Mesenchymal stem cell (in vitro differentiated cells and primary cell): ENCODE measurements around the gene EDNRA.
A peak's percentile ranks its signal among the peaks of the same experiment; 100 is the strongest.

ENCODE experiments used
- DNase-seq: peaks from one replicate; pipeline ENCODE4 v3.0.0-alpha.2; 2013
- H2AFZ ChIP-seq: one replicate; pipeline ENCODE4 v1.6.1; 2013; ENCODE audit warnings: low read depth, mild to moderate bottlenecking, control low read depth, inconsistent platforms, low read length, moderate library complexity
- H2AK5ac ChIP-seq: 2 replicates; pipeline ENCODE4 v1.6.1; 2013; ENCODE audit warnings: low read length, moderate library complexity, mild to moderate bottlenecking, inconsistent platforms; ENCODE audit not compliant: severe bottlenecking
- H2BK120ac ChIP-seq: one replicate; pipeline ENCODE4 v1.6.1; 2013; ENCODE audit warnings: low read depth, mild to moderate bottlenecking, inconsistent platforms, low read length, moderate library complexity
- H2BK12ac ChIP-seq, 2 experiments: one replicate each; pipeline ENCODE4 v1.6.1; 2013; ENCODE audit warnings: inconsistent platforms in 2 of 2, low read length in 2 of 2, mild to moderate bottlenecking in 2 of 2, moderate library complexity in 2 of 2, control low read depth in 1 of 2
- H2BK15ac ChIP-seq: one replicate; pipeline ENCODE4 v1.6.1; 2013; ENCODE audit warnings: mild to moderate bottlenecking, low read depth, inconsistent platforms; ENCODE audit not compliant: poor library complexity, severe bottlenecking
- H2BK5ac ChIP-seq: 2 replicates; pipeline ENCODE4 v1.6.1; 2013; ENCODE audit warnings: low read depth, mild to moderate bottlenecking, low read length, control low read depth, inconsistent platforms; ENCODE audit not compliant: poor library complexity, severe bottlenecking
- H3K14ac ChIP-seq, 2 experiments: one replicate each; pipeline ENCODE4 v1.6.1; 2013; ENCODE audit warnings: inconsistent platforms in 2 of 2, low read length in 2 of 2, control low read depth in 1 of 2, mild to moderate bottlenecking in 1 of 2, moderate library complexity in 1 of 2
- H3K18ac ChIP-seq, 2 experiments: one replicate each; pipeline ENCODE4 v1.6.1; 2013; ENCODE audit warnings: inconsistent platforms in 2 of 2, low read length in 2 of 2, control low read depth in 1 of 2, low read depth in 1 of 2, mild to moderate bottlenecking in 1 of 2
- H3K23ac ChIP-seq, 2 experiments: one replicate each; pipeline ENCODE4 v1.6.1; 2013; ENCODE audit warnings: inconsistent platforms in 2 of 2, low read length in 2 of 2, mild to moderate bottlenecking in 2 of 2, moderate library complexity in 2 of 2, control low read depth in 1 of 2
- H3K27ac ChIP-seq: 2 replicates; pipeline ENCODE4 v1.5.1; 2013; ENCODE audit warnings: mild to moderate bottlenecking, moderate library complexity, low read length, control low read depth, inconsistent platforms; ENCODE audit not compliant: poor library complexity, severe bottlenecking
- H3K27me3 ChIP-seq, 2 experiments: 2 replicates each; pipeline versions ENCODE4 v1.6.1 to v1.7.0; 2013; ENCODE audit warnings: low read length in 2 of 2, mild to moderate bottlenecking in 2 of 2, moderate library complexity in 2 of 2, control low read depth in 1 of 2, inconsistent platforms in 1 of 2; ENCODE audit not compliant: control insufficient read depth in 1 of 2, insufficient read depth in 1 of 2
- H3K36me3 ChIP-seq, 2 experiments: 2 replicates each; pipeline versions ENCODE4 v1.6.1 to v1.7.0; 2013; ENCODE audit warnings: low read length in 2 of 2, control low read depth in 1 of 2, inconsistent platforms in 1 of 2, low read depth in 1 of 2, mild to moderate bottlenecking in 1 of 2; ENCODE audit not compliant: insufficient read depth in 2 of 2, control insufficient read depth in 1 of 2
- H3K4ac ChIP-seq, 2 experiments: one replicate each; pipeline ENCODE4 v1.6.1; 2013; ENCODE audit warnings: inconsistent platforms in 2 of 2, low read length in 2 of 2, mild to moderate bottlenecking in 2 of 2, moderate library complexity in 2 of 2, control low read depth in 1 of 2, low read depth in 1 of 2
- H3K4me1 ChIP-seq: 2 replicates; pipeline ENCODE4 v1.6.1; 2013; ENCODE audit warnings: low read depth, low read length, control low read depth; ENCODE audit not compliant: control insufficient read depth, insufficient read depth
- H3K4me2 ChIP-seq: 2 replicates; pipeline ENCODE4 v1.6.1; 2013; ENCODE audit warnings: low read length, mild to moderate bottlenecking, inconsistent platforms; ENCODE audit not compliant: poor library complexity, severe bottlenecking
- H3K4me3 ChIP-seq, 2 experiments: 2 replicates each; pipeline versions ENCODE4 v1.5.1 to v1.7.0; 2013; ENCODE audit warnings: low read length in 2 of 2, mild to moderate bottlenecking in 2 of 2, control low read depth in 1 of 2, low read depth in 1 of 2; ENCODE audit not compliant: insufficient read depth in 1 of 2
- H3K79me1 ChIP-seq: replicated peaks from 2 replicates; pipeline ENCODE4 v1.6.1; 2013; ENCODE audit warnings: mild to moderate bottlenecking, control low read depth, low read length, inconsistent platforms; ENCODE audit not compliant: poor library complexity, severe bottlenecking
- H3K9ac ChIP-seq: 2 replicates; pipeline ENCODE4 v1.7.0; 2013; ENCODE audit warnings: mild to moderate bottlenecking, low read length, moderate library complexity
- H3K9me3 ChIP-seq: 2 replicates; pipeline ENCODE4 v1.7.0; 2013; ENCODE audit warnings: mild to moderate bottlenecking, low read length; ENCODE audit not compliant: control insufficient read depth
- H4K8ac ChIP-seq: one replicate; pipeline ENCODE4 v1.6.1; 2013; ENCODE audit warnings: inconsistent platforms, mild to moderate bottlenecking, low read length, moderate library complexity
- H4K91ac ChIP-seq: one replicate; pipeline ENCODE4 v1.6.1; 2013; ENCODE audit warnings: mild to moderate bottlenecking, low read length, inconsistent platforms
- WGBS: methylation state at CpG from one replicate; pipeline ENCODE4 v1.1.7; 2013; ENCODE audit warnings: mixed read lengths; 5-methylcytosine and 5-hydroxymethylcytosine counted together

EDNRA gene

GRCh38 chr4:147532896-147533295, 52.0 kb downstream of the EDNRA start:
- Histone ChIP-seq H3K27ac (no peak overlapping the region), H3K18ac (no peak overlapping the region), H2BK15ac (no peak overlapping the region), H3K9me3 (no peaks in the 10 kb centered on the region), H2BK120ac (no peak overlapping the region), H2AK5ac (no peak overlapping the region), H3K23ac (no peak overlapping the region), H4K91ac (no peak overlapping the region), H3K4me1 (peaks cover 2% of the 10 kb centered on the region), H4K8ac (no peak overlapping the region), H3K4ac (no peak overlapping the region), H2BK5ac (no peak overlapping the region), H3K27me3 (no peaks in the 10 kb centered on the region), H3K4me3 (no peak overlapping the region), H3K36me3 (no peaks in the 10 kb centered on the region), H2AFZ (no peak overlapping the region), H3K14ac (no peak overlapping the region), H3K4me2 (no peak overlapping the region), H2BK12ac (no peak overlapping the region), H3K79me1 (peaks cover 1% of the 10 kb centered on the region), H3K9ac (no peak overlapping the region)
- WGBS, result no CpG with 5 or more reads among the region's 2 CpGs
- DNase-seq, result no peak

DNA sequence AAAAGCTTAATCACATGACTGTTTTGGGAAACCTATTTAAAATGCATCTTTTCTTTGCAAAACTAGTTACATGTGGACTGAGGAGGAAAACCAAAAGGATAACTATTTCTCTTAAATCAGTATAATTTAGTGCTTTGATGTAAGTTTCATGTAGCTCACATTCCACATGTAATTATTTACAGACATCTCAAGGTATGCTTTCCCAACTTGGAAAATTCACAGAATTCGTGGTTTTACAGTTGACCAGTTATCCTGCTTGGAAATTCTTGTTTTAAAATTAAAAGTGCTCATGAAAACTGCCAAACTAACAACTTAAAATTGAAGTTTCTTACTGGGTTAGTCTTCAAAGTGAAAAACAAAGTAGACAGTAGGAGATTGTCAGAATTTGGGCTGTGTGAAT, 52.4 kb downstream of the EDNRA start:
- Histone ChIP-seq H3K4me1 (peaks cover 2% of the 10 kb centered on the region), H3K4ac (no peak overlapping the region), H3K79me1 (peaks cover 1% of the 10 kb centered on the region), H3K9me3 (no peaks in the 10 kb centered on the region), H4K8ac (no peak overlapping the region), H3K36me3 (no peaks in the 10 kb centered on the region), H3K14ac (no peak overlapping the region), H3K4me2 (no peak overlapping the region), H2BK5ac (no peak overlapping the region), H3K4me3 (no peak overlapping the region), H3K9ac (no peak overlapping the region), H2BK120ac (no peak overlapping the region), H4K91ac (no peak overlapping the region), H3K27me3 (no peaks in the 10 kb centered on the region), H3K23ac (no peak overlapping the region), H2AK5ac (no peak overlapping the region), H3K27ac (peak overlapping the region; percentile 71), H2BK12ac (no peak overlapping the region), H2BK15ac (no peak overlapping the region), H3K18ac (no peak overlapping the region), H2AFZ (no peak overlapping the region)
- no peak for DNase-seq
- no CpG with 5 or more reads among the region's 1 CpG for WGBS

- Histone ChIP-seq H3K4me1 (peaks cover 2% of the 10 kb centered on the region), H3K9ac (no peak overlapping the region), H2BK120ac (no peak overlapping the region), H3K36me3 (no peaks in the 10 kb centered on the region), H3K18ac (no peak overlapping the region), H3K27me3 (no peaks in the 10 kb centered on the region), H4K91ac (no peak overlapping the region), H2AFZ (no peak overlapping the region), H2AK5ac (peak overlapping the region; percentile 86), H3K4ac (no peak overlapping the region), H3K14ac (no peak overlapping the region), H3K23ac (no peak overlapping the region), H3K27ac (no peak overlapping the region), H2BK12ac (no peak overlapping the region), H3K4me3 (no peak overlapping the region), H3K79me1 (peaks cover 1% of the 10 kb centered on the region), H4K8ac (no peak overlapping the region), H3K4me2 (no peak overlapping the region), H2BK15ac (no peak overlapping the region), H3K9me3 (no peaks in the 10 kb centered on the region), H2BK5ac (no peak overlapping the region)
- 88% methylated on average over 5 of the region's 6 CpGs for WGBS
- DNase-seq, result no peak
Observed at GRCh38 chr4:147535124-147535523, 54.2 kb downstream of the EDNRA start.

DNA sequence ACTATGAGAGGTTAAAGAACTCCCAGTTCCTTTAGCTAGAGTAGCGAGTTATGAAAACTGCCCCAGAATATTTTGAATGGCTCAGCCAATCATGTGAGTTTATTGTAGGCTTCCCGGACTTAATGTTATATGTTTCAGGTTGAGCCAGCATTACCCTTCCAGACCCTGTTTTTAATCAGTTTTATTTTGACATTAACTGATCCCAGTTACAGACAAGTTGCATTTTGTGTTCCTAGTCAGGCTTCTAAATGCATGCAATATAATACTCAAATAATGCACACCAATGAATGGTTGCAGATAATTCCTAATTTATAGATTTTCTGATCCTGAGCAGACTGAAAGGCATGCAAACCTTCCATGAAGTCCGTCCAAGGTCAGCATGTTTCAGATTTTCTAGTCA, 57.8 kb downstream of the EDNRA start:
- no peak overlapping the region for H2BK12ac ChIP-seq

More for the DNA sequence above, 57.8 kb downstream of the EDNRA start:
- Histone ChIP-seq H2AK5ac (no peak overlapping the region), H2BK120ac (no peak overlapping the region), H2BK15ac (no peak overlapping the region), H3K4me3 (no peak overlapping the region), H4K8ac (no peak overlapping the region), H3K9ac (no peak overlapping the region), H3K4me2 (no peak overlapping the region), H3K23ac (no peak overlapping the region), H3K14ac (no peak overlapping the region), H2AFZ (no peak overlapping the region), H3K79me1 (no peaks in the 10 kb centered on the region), H2BK5ac (no peak overlapping the region), H3K9me3 (no peaks in the 10 kb centered on the region), H3K4me1 (peaks cover 2% of the 10 kb centered on the region), H3K36me3 (peaks cover 0 to 3% of the 10 kb centered on the region in 2 experiments), H3K27ac (no peak overlapping the region), H3K4ac (no peak overlapping the region), H3K27me3 (no peaks in the 10 kb centered on the region), H3K18ac (no peak overlapping the region), H4K91ac (no peak overlapping the region)
- WGBS, result 94% methylated on average over 3 of the region's 3 CpGs
- no peak for DNase-seq
